IMR-90 (cell line): ENCODE results near the gene ACTR5. TPM values are rescaled to one million over a fixed set of nuclear protein-coding genes. Genes with fewer than 3 reads are reported as not detected.

ENCODE experiments used
- ATAC-seq: fragments of 200-7000 bp; cut with Tn5 transposase; 2 replicates; pipeline ENCODE4 v1.9.1; 2020; ENCODE audit warnings: low read depth, mild to moderate bottlenecking, moderate library complexity
- BruUV-seq: library from RNA; stranded (reverse); fragments of 400-500 nt; replicated peaks from 2 replicates; lab custom pipeline; 2021; lab: Mats Ljungman, UMichigan
- CTCF ChIA-PET: fragments of 300-600 bp; formaldehyde crosslinking; extraction: SDS; loops from one replicate; lab custom pipeline; 2021; ENCODE audit warnings: antibody characterized with exemption; lab: Yijun Ruan, JAX
- POLR2A ChIA-PET: fragments of 300-600 bp; sonication (Branson Sonifier 250); formaldehyde crosslinking; loops from one replicate; lab custom pipeline; 2022; ENCODE audit warnings: antibody characterized with exemption; ENCODE audit not compliant: unreplicated experiment; lab: Charles Lee
- DNase-seq: peaks from one replicate; pipeline ENCODE4 v3.0.0; 2013
- H2AFZ ChIP-seq: replicated peaks from 2 replicates; pipeline ENCODE3; 2013; ENCODE audit warnings: low read length, mild to moderate bottlenecking; ENCODE audit not compliant: poor library complexity
- H2AK5ac ChIP-seq: 2 replicates; pipeline ENCODE4 v1.6.1; 2013; ENCODE audit warnings: low read depth, low read length, inconsistent platforms
- H2AK9ac ChIP-seq: replicated peaks from 2 replicates; pipeline ENCODE3; 2013; ENCODE audit warnings: mild to moderate bottlenecking, low read depth, low read length, moderate library complexity; ENCODE audit not compliant: poor library complexity
- H2BK120ac ChIP-seq: 2 replicates; pipeline ENCODE4 v1.6.1; 2013; ENCODE audit warnings: low read depth, low read length, inconsistent platforms
- H2BK15ac ChIP-seq: 3 replicates; pipeline ENCODE4 v1.6.1; 2013; ENCODE audit warnings: low read depth, low read length, inconsistent platforms
- H2BK20ac ChIP-seq: 2 replicates; pipeline ENCODE4 v1.6.1; 2013; ENCODE audit warnings: low read depth, mild to moderate bottlenecking, inconsistent platforms, low read length, moderate library complexity
- H2BK5ac ChIP-seq: 2 replicates; pipeline ENCODE4 v1.6.1; 2013; ENCODE audit warnings: mild to moderate bottlenecking, low read depth, low read length, inconsistent platforms; ENCODE audit not compliant: poor library complexity, severe bottlenecking
- H3K14ac ChIP-seq: replicated peaks from 2 replicates; pipeline ENCODE4 v1.6.1; 2013; ENCODE audit warnings: low read depth, low read length, inconsistent platforms
- H3K18ac ChIP-seq: 2 replicates; pipeline ENCODE4 v1.6.1; 2013; ENCODE audit warnings: low read depth, low read length, control low read depth
- H3K23ac ChIP-seq: 2 replicates; pipeline ENCODE4 v1.6.1; 2013; ENCODE audit warnings: low read depth, low read length, inconsistent platforms
- H3K27ac ChIP-seq: 2 replicates; pipeline ENCODE4 v1.5.1; 2013; ENCODE audit warnings: mild to moderate bottlenecking, control low read depth, low read length; ENCODE audit not compliant: insufficient read depth
- H3K27me3 ChIP-seq: 2 replicates; pipeline ENCODE4 v1.6.1; 2013; ENCODE audit warnings: low read length; ENCODE audit not compliant: control insufficient read depth, insufficient read depth
- H3K36me3 ChIP-seq: 2 replicates; pipeline ENCODE4 v1.6.1; 2013; ENCODE audit warnings: low read length, mixed read lengths; ENCODE audit not compliant: control insufficient read depth, insufficient read depth
- H3K4ac ChIP-seq: 2 replicates; pipeline ENCODE4 v1.6.1; 2013; ENCODE audit warnings: low read depth, low read length, inconsistent platforms
- H3K4me1 ChIP-seq: 2 replicates; pipeline ENCODE4 v1.6.1; 2013; ENCODE audit warnings: low read length, mixed read lengths; ENCODE audit not compliant: control insufficient read depth, insufficient read depth
- H3K4me2 ChIP-seq: 2 replicates; pipeline ENCODE4 v1.6.1; 2013; ENCODE audit warnings: low read depth, mild to moderate bottlenecking, control low read depth, low read length, moderate library complexity
- H3K4me3 ChIP-seq: 2 replicates; pipeline ENCODE4 v1.5.1; 2013; ENCODE audit warnings: low read depth, mild to moderate bottlenecking, control low read depth, low read length, moderate library complexity; ENCODE audit not compliant: insufficient read depth
- H3K56ac ChIP-seq: 2 replicates; pipeline ENCODE4 v1.6.1; 2013; ENCODE audit warnings: low read length, inconsistent platforms; ENCODE audit not compliant: insufficient read depth; ENCODE audit errors: extremely low read depth
- H3K79me1 ChIP-seq, 2 experiments: 2 replicates each; pipeline ENCODE4 v1.6.1; 2013; ENCODE audit warnings: low read length in 2 of 2, inconsistent platforms in 1 of 2, low read depth in 1 of 2
- H3K9ac ChIP-seq: 2 replicates; pipeline ENCODE4 v1.6.1; 2013; ENCODE audit warnings: low read depth, low read length, control low read depth
- H3K9me1 ChIP-seq: 2 replicates; pipeline ENCODE4 v1.6.1; 2013; ENCODE audit warnings: low read length, inconsistent platforms; ENCODE audit not compliant: insufficient read depth
- H3K9me3 ChIP-seq: 2 replicates; pipeline ENCODE4 v1.6.1; 2013; ENCODE audit warnings: low read length; ENCODE audit not compliant: control insufficient read depth, insufficient read depth
- H4K20me1 ChIP-seq: 2 replicates; pipeline ENCODE4 v1.6.1; 2013; ENCODE audit warnings: low read length, inconsistent platforms; ENCODE audit not compliant: insufficient read depth
- H4K5ac ChIP-seq: 2 replicates; pipeline ENCODE4 v1.6.1; 2013; ENCODE audit warnings: mild to moderate bottlenecking, low read depth, low read length, control low read depth
- H4K8ac ChIP-seq, 2 experiments: 2 replicates each; pipeline ENCODE4 v1.6.1; 2013; ENCODE audit warnings: low read depth in 2 of 2, low read length in 2 of 2, control low read depth in 1 of 2, inconsistent platforms in 1 of 2
- H4K91ac ChIP-seq: 2 replicates; pipeline ENCODE4 v1.6.1; 2013; ENCODE audit warnings: low read depth, low read length, inconsistent platforms; ENCODE audit not compliant: insufficient read depth
- CHD1 ChIP-seq: IDR thresholded peaks from 2 replicates; pipeline ENCODE4 v1.6.1; 2012; ENCODE audit warnings: low read depth, low read length, improper control_type of control experiment
- CTCF ChIP-seq: conservative IDR thresholded peaks from 2 replicates; pipeline ENCODE4 v1.5.1; 2012; ENCODE audit warnings: mild to moderate bottlenecking, low read depth, low read length, improper control_type of control experiment
- ELK1 ChIP-seq: fragments of 150-350 bp; IDR thresholded peaks from 2 replicates; pipeline ENCODE4 v1.6.1; 2016; ENCODE audit warnings: low read depth, mild to moderate bottlenecking, low read length, moderate library complexity, borderline replicate concordance
- FOS ChIP-seq: fragments of 150-350 bp; IDR thresholded peaks from 2 replicates; pipeline ENCODE4 v1.6.1; 2016; ENCODE audit warnings: low read depth, low read length
- MAZ ChIP-seq: IDR thresholded peaks from 2 replicates; pipeline ENCODE4 v1.6.1; 2012; ENCODE audit warnings: low read depth, mild to moderate bottlenecking, low read length, improper control_type of control experiment, moderate library complexity, borderline replicate concordance
- MXI1 ChIP-seq: IDR thresholded peaks from 2 replicates; pipeline ENCODE4 v1.6.1; 2012; ENCODE audit warnings: low read depth, mild to moderate bottlenecking, low read length, moderate library complexity, borderline replicate concordance
- NFE2L2 ChIP-seq: fragments of 150-350 bp; IDR thresholded peaks from 2 replicates; pipeline ENCODE4 v1.6.1; 2016; ENCODE audit warnings: low read depth, mild to moderate bottlenecking, low read length
- POLR2A ChIP-seq: IDR thresholded peaks from 2 replicates; pipeline ENCODE4 v1.6.1; 2012; ENCODE audit warnings: mild to moderate bottlenecking, low read depth, low read length
- RAD21 ChIP-seq: IDR thresholded peaks from 2 replicates; pipeline ENCODE4 v1.6.1; 2012; ENCODE audit warnings: low read length, improper control_type of control experiment
- RCOR1 ChIP-seq: IDR thresholded peaks from 2 replicates; pipeline ENCODE4 v1.6.1; 2012; ENCODE audit warnings: mild to moderate bottlenecking, low read length, improper control_type of control experiment; ENCODE audit not compliant: insufficient replicate concordance
- RFX5 ChIP-seq: IDR thresholded peaks from 2 replicates; pipeline ENCODE4 v1.8.0; 2012; ENCODE audit warnings: low read depth, mild to moderate bottlenecking, low read length, moderate library complexity
- WGBS, 2 experiments: methylation state at CpG; one replicate each; pipeline versions ENCODE4 v1.1.5 to v1.1.7; 2013; ENCODE audit warnings: missing lambda C conversion rate in 2 of 2; ENCODE audit not compliant: insufficient read length in 1 of 2; ENCODE audit errors: extremely low coverage in 2 of 2; 5-methylcytosine and 5-hydroxymethylcytosine counted together
- dilution Hi-C: fragments of 300-500 bp; cut with HindIII; formaldehyde crosslinking; loops from one replicate; pipeline ENCODE4 v1.14.3; 2018; ENCODE audit warnings: low sequenced_read_pairs; ENCODE audit not compliant: unreplicated experiment
- in situ Hi-C: fragments of 300-500 bp; cut with MboI; formaldehyde crosslinking; loops from 3 replicates; pipeline ENCODE4 v1.14.3; 2019; ENCODE audit warnings: low sequenced_read_pairs, inconsistent platforms, mixed read lengths
- intact Hi-C: fragments of 100-400 bp; cut with micrococcal nuclease; formaldehyde crosslinking; loops from 2 replicates; pipeline ENCODE4 v1.10.0; 2022
- polyA plus RNA-seq, 3 experiments: library from polyadenylated mRNA; depleted of rRNA; stranded (reverse); fragments of >200 nt; gene quantifications; 2 replicates each; pipeline ENCODE4 v1.2.3, GENCODE V29; 2012; ENCODE audit warnings: low replicate concordance in 1 of 3
- total RNA-seq: library from RNA; depleted of rRNA; stranded (reverse); fragments of >200 nt; gene quantifications from 2 replicates; pipeline ENCODE4 v1.2.3, GENCODE V29; 2012

ACTR5 gene
- total and polyA plus RNA-seq, 2 of the 4 experiments (the other 2 are of a cell fraction): 5.9 to 6.6 TPM

DNA sequence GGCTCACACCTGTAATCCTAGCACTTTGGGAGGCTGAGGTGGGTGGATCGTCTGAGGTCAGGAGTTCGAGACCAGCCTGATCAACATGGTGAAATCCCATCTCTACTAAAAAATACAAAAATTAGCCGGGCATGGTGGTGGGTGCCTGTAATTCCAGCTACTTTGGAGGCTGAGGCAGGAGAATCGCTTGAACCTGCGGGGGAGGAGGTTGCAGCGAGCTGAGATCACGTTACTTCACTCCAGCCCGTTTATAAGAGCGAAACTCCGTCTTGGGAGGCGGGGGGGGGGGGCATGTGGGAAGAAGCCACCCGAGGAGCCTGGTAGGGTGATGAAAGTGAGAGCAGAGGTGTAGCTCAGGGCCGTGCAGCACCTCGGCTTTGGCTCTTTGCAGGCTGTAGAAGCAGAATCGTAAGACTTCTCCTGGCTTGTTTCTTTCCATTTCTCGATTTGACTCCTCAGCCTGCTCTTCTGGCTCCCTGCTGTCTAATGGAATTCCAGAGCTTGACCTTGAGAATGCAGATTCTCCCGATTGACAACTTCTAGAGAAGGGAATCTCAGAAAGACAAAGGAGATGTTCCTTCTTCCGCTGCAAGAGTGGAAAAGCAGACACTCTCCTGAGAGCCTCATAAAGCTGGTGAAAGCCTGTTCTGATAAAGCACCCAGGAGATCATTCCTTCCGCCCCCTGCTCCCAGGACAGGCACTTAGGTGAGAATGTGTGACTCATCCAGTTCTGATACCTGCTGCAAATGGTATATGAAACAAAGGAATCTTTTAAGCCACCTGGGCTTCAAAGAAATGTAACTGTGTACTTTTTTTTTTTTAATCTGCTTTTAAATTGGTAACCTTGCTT is 31.2 kb downstream of the ACTR5 start:
- no peaks in the 10 kb centered on the region for H3K79me1 ChIP-seq
- no CpG with 5 or more reads among the region's 19 CpGs for WGBS, 2 experiments
- TF ChIP-seq RAD21 (no peak), NFE2L2 (no peak), RFX5 (no peak), POLR2A (no peak), MXI1 (no peak), RCOR1 (no peak), FOS (no peak), MAZ (no peak), ELK1 (no peak), CTCF (no peak), CHD1 (no peak)
- CTCF ChIA-PET: no interaction called here
- intact Hi-C loops (no loop called here), in situ Hi-C loops (no loop called here), dilution Hi-C loops (no loop called here)
- POLR2A ChIA-PET: interaction anchor here (1.2 kb wide), 1 partner anchor 15 kb away, joined by 3 read pairs; no protein-coding TSS in a partner anchor
- no peaks in the 10 kb centered on the region for H3K36me3 ChIP-seq
- H2AFZ ChIP-seq: no peak overlapping the region
- no peak overlapping the region for H3K56ac ChIP-seq
- no peak overlapping the region for H3K23ac ChIP-seq
- no peak overlapping the region for H3K4me3 ChIP-seq
- no peak overlapping the region for H4K5ac ChIP-seq
- no peak overlapping the region for H2BK15ac ChIP-seq
- no peak overlapping the region for H2AK5ac ChIP-seq
- no peak overlapping the region for H3K14ac ChIP-seq
- no peak overlapping the region for H3K4ac ChIP-seq
- H2BK5ac ChIP-seq: no peak overlapping the region
- no peak overlapping the region for H4K8ac ChIP-seq
- no peak overlapping the region for H2AK9ac ChIP-seq
- no peak overlapping the region for H2BK20ac ChIP-seq
- no peaks in the 10 kb centered on the region for H3K9me1 ChIP-seq
- H3K4me2 ChIP-seq: no peak overlapping the region
- no peak overlapping the region for H2BK120ac ChIP-seq
- no peak overlapping the region for H3K9ac ChIP-seq
- H3K9me3 ChIP-seq: no peaks in the 10 kb centered on the region
- H3K18ac ChIP-seq: no peak overlapping the region
- no peaks in the 10 kb centered on the region for H3K27me3 ChIP-seq
- no peaks in the 10 kb centered on the region for H4K20me1 ChIP-seq
- no peak overlapping the region for H4K91ac ChIP-seq
- ATAC-seq (no peak; the same call in 1 of the 2 replicates), DNase-seq (no peak)
- no peak overlapping the region for H3K27ac ChIP-seq
- BruUV-seq: no TSS peak
- no peaks in the 10 kb centered on the region for H3K4me1 ChIP-seq
